Activated CD4-positive, alpha-beta memory T cell treated with anti-CD3 and anti-CD28 coated beads for 36 hours (primary cell): ENCODE results near the gene ALOX5. TPM values are rescaled to one million over a fixed set of nuclear protein-coding genes. Genes with fewer than 3 reads are reported as not detected.
"Not testable (repeated sequence)": the region's sequence is repeated elsewhere in the genome, so short reads cannot be mapped to it uniquely, and the experiment has no call there.

ENCODE experiments used
- CTCF ChIA-PET: fragments of 350-600 bp; sonication (Branson Sonifier 250); formaldehyde crosslinking; loops from one replicate; lab custom pipeline; 2021; ENCODE audit warnings: antibody characterized with exemption, inconsistent platforms; lab: Charles Lee
- POLR2A ChIA-PET: fragments of 350-600 bp; sonication (Branson Sonifier 250); formaldehyde crosslinking; loops from one replicate; lab custom pipeline; 2021; ENCODE audit warnings: antibody characterized with exemption; lab: Charles Lee
- DNase-seq: peaks from one replicate; pipeline ENCODE4 v3.0.0-alpha.2; 2020
- H3K27ac Mint-ChIP-seq: one replicate; pipeline ENCODE4 v1.8.0; 2021; ENCODE audit warnings: mixed read lengths
- H3K27me3 Mint-ChIP-seq: one replicate; pipeline ENCODE4 v1.8.0; 2021; ENCODE audit warnings: mixed read lengths
- H3K36me3 Mint-ChIP-seq: one replicate; pipeline ENCODE4 v1.8.0; 2021; ENCODE audit warnings: mixed read lengths
- H3K4me1 Mint-ChIP-seq: one replicate; pipeline ENCODE4 v1.8.0; 2021; ENCODE audit warnings: low read depth, mixed read lengths
- H3K4me3 Mint-ChIP-seq: one replicate; pipeline ENCODE4 v1.8.0; 2021; ENCODE audit warnings: mild to moderate bottlenecking, mixed read lengths
- H3K9me3 Mint-ChIP-seq: one replicate; pipeline ENCODE4 v1.8.0; 2021; ENCODE audit warnings: mixed read lengths
- intact Hi-C: fragments of 100-400 bp; cut with micrococcal nuclease; formaldehyde crosslinking; loops from one replicate; pipeline ENCODE4 v1.15.1; 2023
- total RNA-seq, 2 experiments: library from RNA; stranded (reverse); gene quantifications; one replicate each; pipeline ENCODE4 v1.2.3, GENCODE V29; 2021

The ALOX5 gene
- total RNA-seq, 2 experiments from 2014 or later: 1.1 to 1.3 TPM

DNA sequence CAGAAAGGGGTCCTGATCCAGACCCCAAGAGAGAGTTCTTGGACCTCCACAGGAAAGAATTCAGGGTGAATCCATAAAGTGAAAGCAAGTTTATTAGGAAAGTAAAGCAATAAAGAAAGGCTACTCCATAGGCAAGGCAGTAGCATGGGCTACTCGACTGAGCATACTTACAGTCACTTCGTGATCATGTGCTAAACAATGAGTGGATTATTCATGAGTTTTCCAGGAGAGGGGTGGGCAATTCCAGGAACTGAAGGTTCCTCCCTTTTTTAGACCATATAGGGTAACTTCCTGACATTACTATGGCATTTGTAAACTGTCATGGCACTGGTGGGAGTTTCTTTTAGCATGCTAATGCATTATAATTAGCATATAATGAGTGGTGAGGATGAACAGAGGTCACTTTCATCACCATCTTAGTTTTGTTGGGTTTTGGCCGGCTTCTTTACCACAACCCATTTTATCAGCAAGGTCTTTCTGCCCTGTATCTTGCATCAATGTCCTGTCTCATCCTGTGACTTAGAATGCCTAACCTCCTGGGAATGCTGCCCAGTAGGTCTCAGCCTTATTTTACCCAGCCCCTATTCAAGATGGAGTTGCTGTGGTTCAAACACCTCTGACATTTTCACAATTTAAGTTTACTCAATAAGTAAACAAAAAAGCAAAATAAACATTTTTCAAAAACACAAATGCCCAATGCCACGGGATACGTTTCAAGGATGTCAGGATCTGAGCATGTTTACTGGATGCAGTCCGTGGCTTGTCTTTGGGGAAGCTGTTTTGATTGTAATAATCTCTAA is 37.0 kb downstream of the ALOX5 start:
- intact Hi-C loops: no loop called here
- CTCF ChIA-PET: no interaction called here
- peaks cover 21% of the 10 kb centered on the region for H3K27me3 Mint-ChIP-seq
- H3K9me3 Mint-ChIP-seq: no peaks in the 10 kb centered on the region
- H3K36me3 Mint-ChIP-seq: no peaks in the 10 kb centered on the region
- no peak overlapping the region for H3K27ac Mint-ChIP-seq
- POLR2A ChIA-PET: no interaction called here
- no peak for DNase-seq
- peaks cover 3% of the 10 kb centered on the region for H3K4me1 Mint-ChIP-seq
- H3K4me3 Mint-ChIP-seq: no peak overlapping the region

- H3K9me3 Mint-ChIP-seq: no peaks in the 10 kb centered on the region
- CTCF ChIA-PET: no interaction called here
- no peaks in the 10 kb centered on the region for H3K36me3 Mint-ChIP-seq
- intact Hi-C loops: no loop called here
- POLR2A ChIA-PET: no interaction called here
- H3K4me1 Mint-ChIP-seq: peaks cover 3% of the 10 kb centered on the region
- peaks cover 19% of the 10 kb centered on the region for H3K27me3 Mint-ChIP-seq
- no peak for DNase-seq
- H3K4me3 Mint-ChIP-seq: no peak overlapping the region
- no peak overlapping the region for H3K27ac Mint-ChIP-seq
Observed at GRCh38 chr10:45411607-45411940, 37.6 kb downstream of the ALOX5 start.

GRCh38 chr10:45415062-45415461 is 41.0 kb downstream of the ALOX5 start:
- H3K27me3 Mint-ChIP-seq: peaks cover 15% of the 10 kb centered on the region
- intact Hi-C loops, POLR2A ChIA-PET, H3K9me3 Mint-ChIP-seq, H3K27ac Mint-ChIP-seq, H3K36me3 Mint-ChIP-seq, CTCF ChIA-PET, H3K4me3 Mint-ChIP-seq, DNase-seq: not testable (repeated sequence)
- peaks cover 22% of the 10 kb centered on the region for H3K4me1 Mint-ChIP-seq

DNA sequence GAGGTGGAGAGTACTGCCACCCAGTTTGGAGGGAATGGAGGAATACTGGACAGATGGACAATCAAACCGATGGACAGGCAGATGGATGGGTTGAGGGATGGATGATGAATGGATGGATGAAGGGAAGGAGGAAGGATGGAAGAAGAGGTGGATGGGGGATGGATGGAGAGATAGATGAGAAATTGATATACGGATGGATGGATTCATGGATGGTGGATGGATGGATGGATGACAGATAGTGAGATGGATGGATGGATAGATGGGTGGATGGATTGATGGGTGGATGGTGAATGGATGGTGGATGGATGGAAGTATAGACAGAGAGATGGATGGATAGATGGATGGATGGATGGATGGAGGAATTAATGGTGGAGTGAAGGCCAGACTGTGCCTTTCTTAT is 42.6 kb downstream of the ALOX5 start:
- H3K4me3 Mint-ChIP-seq: no peak overlapping the region
- CTCF ChIA-PET: no interaction called here
- intact Hi-C loops: no loop called here
- no peaks in the 10 kb centered on the region for H3K36me3 Mint-ChIP-seq
- no peak for DNase-seq
- H3K27ac Mint-ChIP-seq: no peak overlapping the region
- H3K9me3 Mint-ChIP-seq: no peaks in the 10 kb centered on the region
- H3K27me3 Mint-ChIP-seq: peaks cover 13% of the 10 kb centered on the region
- POLR2A ChIA-PET: no interaction called here
- H3K4me1 Mint-ChIP-seq: peaks cover 35% of the 10 kb centered on the region

- H3K4me3 Mint-ChIP-seq: no peak overlapping the region
- H3K9me3 Mint-ChIP-seq: no peaks in the 10 kb centered on the region
- no peaks in the 10 kb centered on the region for H3K36me3 Mint-ChIP-seq
- POLR2A ChIA-PET: no interaction called here
- no peak for DNase-seq
- H3K27me3 Mint-ChIP-seq: peaks cover 13% of the 10 kb centered on the region
- H3K27ac Mint-ChIP-seq: peak overlapping the region; percentile 42
- CTCF ChIA-PET: no interaction called here
- peaks cover 40% of the 10 kb centered on the region for H3K4me1 Mint-ChIP-seq
- intact Hi-C loops: no loop called here
Observed at GRCh38 chr10:45417746-45418145, 43.7 kb downstream of the ALOX5 start.

- intact Hi-C loops: no loop called here
- POLR2A ChIA-PET: no interaction called here
- Mint-ChIP-seq H3K4me3 (peak overlapping the region; percentile 81), H3K9me3 (no peaks in the 10 kb centered on the region), H3K27me3 (peaks cover 13% of the 10 kb centered on the region), H3K27ac (peak overlapping the region; percentile 87), H3K36me3 (no peaks in the 10 kb centered on the region), H3K4me1 (peaks cover 40% of the 10 kb centered on the region)
- CTCF ChIA-PET: no interaction called here
- DNase-seq: peak; percentile 18
Observed at GRCh38 chr10:45418417-45418848, 44.4 kb downstream of the ALOX5 start.

GRCh38 chr10:45418849-45419675 is 45.0 kb downstream of the ALOX5 start:
- H3K36me3 Mint-ChIP-seq: no peaks in the 10 kb centered on the region
- ChIA-PET POLR2A (no interaction called here), CTCF (no interaction called here)
- no peaks in the 10 kb centered on the region for H3K9me3 Mint-ChIP-seq
- H3K27me3 Mint-ChIP-seq: peaks cover 11% of the 10 kb centered on the region
- peak overlapping the region; percentile 81 for H3K4me3 Mint-ChIP-seq
- peak overlapping the region; percentile 87 for H3K27ac Mint-ChIP-seq
- intact Hi-C loops: no loop called here
- peaks cover 40% of the 10 kb centered on the region for H3K4me1 Mint-ChIP-seq
- peak; percentile 63 for DNase-seq

GRCh38 chr10:45419676-45420025 is 45.6 kb downstream of the ALOX5 start:
- peaks cover 40% of the 10 kb centered on the region for H3K4me1 Mint-ChIP-seq
- intact Hi-C loops: no loop called here
- ChIA-PET CTCF (no interaction called here), POLR2A (no interaction called here)
- H3K27me3 Mint-ChIP-seq: peaks cover 11% of the 10 kb centered on the region
- no peaks in the 10 kb centered on the region for H3K36me3 Mint-ChIP-seq
- H3K27ac Mint-ChIP-seq: peak overlapping the region; percentile 87
- no peaks in the 10 kb centered on the region for H3K9me3 Mint-ChIP-seq
- H3K4me3 Mint-ChIP-seq: peak overlapping the region; percentile 81
- no peak for DNase-seq

DNA sequence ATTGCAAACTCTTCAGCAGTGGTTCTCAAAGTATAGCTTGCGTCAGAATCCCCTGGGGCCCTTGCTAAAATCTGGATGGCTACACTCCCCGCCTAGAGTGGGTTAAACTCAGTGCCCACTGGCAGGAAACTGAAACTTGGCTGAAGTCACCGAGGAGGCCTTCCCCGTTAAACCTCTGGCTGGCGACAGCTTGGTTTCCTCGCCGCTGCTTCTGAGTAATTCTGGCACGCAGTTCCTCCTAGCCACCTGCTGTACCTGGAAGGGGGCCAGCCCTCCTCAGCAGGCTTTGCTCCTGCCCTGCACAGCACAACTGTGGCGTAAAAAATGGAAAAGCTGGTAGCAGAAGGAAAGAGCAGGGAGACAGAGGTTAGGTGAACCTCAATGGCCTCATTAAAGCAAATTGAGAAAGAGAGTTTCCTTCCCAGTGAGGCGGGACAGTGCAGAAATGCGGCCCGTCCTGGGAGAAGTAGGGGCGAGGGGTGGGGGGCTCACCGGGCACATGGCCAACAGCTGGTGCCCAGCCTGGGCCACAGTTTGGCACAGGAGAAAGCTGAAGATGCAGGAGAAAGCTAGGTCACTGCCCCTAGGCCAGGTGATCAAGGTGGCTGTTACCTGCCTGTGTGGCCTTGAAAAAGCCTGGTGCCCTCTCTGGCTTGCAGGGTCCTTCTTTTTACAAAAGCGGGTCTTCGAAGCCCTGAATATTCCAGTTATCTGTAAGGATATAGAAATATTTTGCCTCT is 46.6 kb downstream of the ALOX5 start:
- intact Hi-C loops: no loop called here
- peak; percentile 73 for DNase-seq
- H3K9me3 Mint-ChIP-seq: no peaks in the 10 kb centered on the region
- H3K4me3 Mint-ChIP-seq: peak overlapping the region; percentile 81
- ChIA-PET POLR2A (no interaction called here), CTCF (no interaction called here)
- H3K27ac Mint-ChIP-seq: peak overlapping the region; percentile 87
- H3K36me3 Mint-ChIP-seq: no peaks in the 10 kb centered on the region
- peaks cover 11% of the 10 kb centered on the region for H3K27me3 Mint-ChIP-seq
- H3K4me1 Mint-ChIP-seq: peaks cover 41% of the 10 kb centered on the region

- no peaks in the 10 kb centered on the region for H3K36me3 Mint-ChIP-seq
- H3K27ac Mint-ChIP-seq: peak overlapping the region; percentile 76
- DNase-seq: peak; percentile 35
- peaks cover 49% of the 10 kb centered on the region for H3K4me1 Mint-ChIP-seq
- ChIA-PET POLR2A (no interaction called here), CTCF (no interaction called here)
- H3K4me3 Mint-ChIP-seq: no peak overlapping the region
- intact Hi-C loops: no loop called here
- H3K27me3 Mint-ChIP-seq: peaks cover 11% of the 10 kb centered on the region
- no peaks in the 10 kb centered on the region for H3K9me3 Mint-ChIP-seq
Observed at GRCh38 chr10:45421221-45422097, 47.4 kb downstream of the ALOX5 start.

- Mint-ChIP-seq H3K4me3 (no peak overlapping the region), H3K36me3 (no peaks in the 10 kb centered on the region), H3K27me3 (peaks cover 11% of the 10 kb centered on the region), H3K9me3 (no peaks in the 10 kb centered on the region), H3K27ac (peak overlapping the region; percentile 76), H3K4me1 (peaks cover 49% of the 10 kb centered on the region)
- CTCF ChIA-PET: no interaction called here
- intact Hi-C loops: no loop called here
- no peak for DNase-seq
- POLR2A ChIA-PET: no interaction called here
Observed at GRCh38 chr10:45422207-45422865, 48.3 kb downstream of the ALOX5 start.
